ENCODE results near the gene GIN1.

DNA sequence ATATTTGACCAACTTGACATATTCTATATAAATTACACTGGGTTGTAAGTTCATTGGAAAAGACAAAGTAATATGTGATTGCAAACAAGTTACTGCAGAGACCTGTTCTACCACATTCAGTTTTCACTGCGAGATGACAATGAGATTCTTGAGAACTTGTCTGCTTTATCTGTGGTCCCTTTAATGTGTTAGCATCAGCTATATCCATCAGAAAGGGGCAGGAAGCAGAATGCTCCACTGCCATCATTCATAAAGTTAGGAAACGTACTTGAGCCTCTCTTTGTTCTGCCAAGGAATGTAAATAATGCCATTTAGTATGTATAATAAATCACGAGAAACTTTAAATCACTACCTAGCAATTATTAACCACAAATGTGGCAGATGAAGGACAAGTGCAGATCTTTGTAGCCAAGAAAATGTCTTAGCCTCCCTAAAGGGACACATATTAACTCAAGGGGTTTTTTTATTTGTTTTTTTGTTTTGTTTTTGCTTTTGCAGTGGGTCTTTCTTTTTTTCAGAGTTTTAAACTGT, 59.4 kb downstream of the GIN1 start:
- TF ChIP-seq, protein P1, sequence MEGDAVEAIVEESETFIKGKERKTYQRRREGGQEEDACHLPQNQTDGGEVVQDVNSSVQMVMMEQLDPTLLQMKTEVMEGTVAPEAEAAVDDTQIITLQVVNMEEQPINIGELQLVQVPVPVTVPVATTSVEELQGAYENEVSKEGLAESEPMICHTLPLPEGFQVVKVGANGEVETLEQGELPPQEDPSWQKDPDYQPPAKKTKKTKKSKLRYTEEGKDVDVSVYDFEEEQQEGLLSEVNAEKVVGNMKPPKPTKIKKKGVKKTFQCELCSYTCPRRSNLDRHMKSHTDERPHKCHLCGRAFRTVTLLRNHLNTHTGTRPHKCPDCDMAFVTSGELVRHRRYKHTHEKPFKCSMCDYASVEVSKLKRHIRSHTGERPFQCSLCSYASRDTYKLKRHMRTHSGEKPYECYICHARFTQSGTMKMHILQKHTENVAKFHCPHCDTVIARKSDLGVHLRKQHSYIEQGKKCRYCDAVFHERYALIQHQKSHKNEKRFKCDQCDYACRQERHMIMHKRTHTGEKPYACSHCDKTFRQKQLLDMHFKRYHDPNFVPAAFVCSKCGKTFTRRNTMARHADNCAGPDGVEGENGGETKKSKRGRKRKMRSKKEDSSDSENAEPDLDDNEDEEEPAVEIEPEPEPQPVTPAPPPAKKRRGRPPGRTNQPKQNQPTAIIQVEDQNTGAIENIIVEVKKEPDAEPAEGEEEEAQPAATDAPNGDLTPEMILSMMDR (IDR thresholded peaks at IDR 0.05) = no peak
- no peak for TF ChIP-seq POLR2A (IDR thresholded peaks at IDR 0.05)

Data from testis (tissue), 2 donors.